ENCODE measurements around the gene USP48. TPM values are rescaled to one million over a fixed set of nuclear protein-coding genes. Genes with fewer than 3 reads are reported as not detected.

Gene USP48
- total and polyA plus RNA-seq, 12 donors: 13.8 to 45.0 (median 36.1) TPM

- Histone ChIP-seq H3K4me1 (peaks cover 0 to 7% (median 3%) of the 10 kb centered on the region in 9 donors), H3K36me3 (no peaks in the 10 kb centered on the region), H3K27me3 (peaks cover 0 to 57% (median 13%) of the 10 kb centered on the region in 7 donors), H3K9me3 (no peaks in the 10 kb centered on the region), H3K27ac (no peak overlapping the region), H3K4me3 (no peak overlapping the region)
- DNase-seq (no peak), ATAC-seq (no peak)
- WGBS, 2 donors: 88 to 91% methylated on average over 4 of the region's 4 CpGs
- intact Hi-C loops (cut with DNase I): no loop called here
- TF ChIP-seq, protein P1, sequence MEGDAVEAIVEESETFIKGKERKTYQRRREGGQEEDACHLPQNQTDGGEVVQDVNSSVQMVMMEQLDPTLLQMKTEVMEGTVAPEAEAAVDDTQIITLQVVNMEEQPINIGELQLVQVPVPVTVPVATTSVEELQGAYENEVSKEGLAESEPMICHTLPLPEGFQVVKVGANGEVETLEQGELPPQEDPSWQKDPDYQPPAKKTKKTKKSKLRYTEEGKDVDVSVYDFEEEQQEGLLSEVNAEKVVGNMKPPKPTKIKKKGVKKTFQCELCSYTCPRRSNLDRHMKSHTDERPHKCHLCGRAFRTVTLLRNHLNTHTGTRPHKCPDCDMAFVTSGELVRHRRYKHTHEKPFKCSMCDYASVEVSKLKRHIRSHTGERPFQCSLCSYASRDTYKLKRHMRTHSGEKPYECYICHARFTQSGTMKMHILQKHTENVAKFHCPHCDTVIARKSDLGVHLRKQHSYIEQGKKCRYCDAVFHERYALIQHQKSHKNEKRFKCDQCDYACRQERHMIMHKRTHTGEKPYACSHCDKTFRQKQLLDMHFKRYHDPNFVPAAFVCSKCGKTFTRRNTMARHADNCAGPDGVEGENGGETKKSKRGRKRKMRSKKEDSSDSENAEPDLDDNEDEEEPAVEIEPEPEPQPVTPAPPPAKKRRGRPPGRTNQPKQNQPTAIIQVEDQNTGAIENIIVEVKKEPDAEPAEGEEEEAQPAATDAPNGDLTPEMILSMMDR (IDR thresholded peaks at IDR 0.05): no peak
These were observed 153.0 kb downstream of the USP48 start for GRCh38 chr1:21629971-21630370.

DNA sequence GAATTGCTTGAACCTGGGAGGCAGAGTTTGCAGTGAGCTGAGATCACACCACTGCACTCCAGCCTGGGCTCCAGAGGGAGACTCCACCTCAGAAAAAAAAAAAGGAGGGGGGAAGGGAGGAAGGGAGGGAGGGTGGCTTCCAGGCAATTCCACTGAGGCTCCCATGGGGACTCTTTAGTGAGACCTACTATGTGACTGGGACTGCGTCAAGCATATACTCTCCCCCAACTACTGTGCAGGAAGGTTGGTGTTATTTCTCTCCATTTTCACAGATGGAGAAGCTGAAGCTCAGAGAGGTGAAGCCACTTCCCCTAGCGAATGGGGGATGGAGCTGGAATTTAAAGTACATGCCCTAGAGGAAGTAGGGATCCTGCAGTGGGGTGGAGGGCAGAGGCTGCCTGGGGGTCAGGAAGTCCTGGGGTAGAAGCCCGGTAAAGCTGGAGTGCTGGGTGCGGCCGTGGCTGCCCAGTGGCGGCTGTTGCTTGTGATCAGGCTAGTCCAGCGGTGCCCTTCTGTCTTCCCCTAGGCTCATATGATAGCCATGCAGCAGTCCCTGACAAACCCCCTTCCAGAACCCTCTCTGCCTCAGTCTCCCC lies 154.1 kb downstream of the USP48 start:
- TF ChIP-seq, protein P1 (IDR thresholded peaks at IDR 0.05): no peak
- Histone ChIP-seq H3K9me3 (no peaks in the 10 kb centered on the region), H3K4me1 (peaks cover 0 to 7% (median 3%) of the 10 kb centered on the region in 9 donors), H3K27me3 (peaks cover 0 to 47% (median 9%) of the 10 kb centered on the region in 7 donors), H3K36me3 (no peaks in the 10 kb centered on the region), H3K4me3 (no peak overlapping the region), H3K27ac (no peak overlapping the region)
- 57 to 61% methylated on average over 7 of the region's 7 CpGs for WGBS, 2 donors
- ATAC-seq: no peak
- DNase-seq: no peak
- intact Hi-C loops (cut with DNase I): no loop called here

Other genes with a start within 250 kb of the USP48 start
- 1 to 10 TPM; 2.3 to 5.6 (median 4.0) TPM for gene RAP1GAP, start 113.8 kb downstream of the USP48 start, total RNA-seq
- gene RAP1GAP, start 113.8 kb downstream of the USP48 start, polyA plus RNA-seq: 1 to 10 TPM in 1 of 2 donors, under 1 TPM in 1; 0.42 to 5.9 TPM
- gene LDLRAD2, start 29.1 kb upstream of the USP48 start, total RNA-seq: under 1 TPM in 2 of 10 donors, not detected in 8; 0.05 to 0.07 TPM
- 1 to 10 TPM; 3.4 to 5.8 TPM for gene LDLRAD2, start 29.1 kb upstream of the USP48 start, polyA plus RNA-seq
- gene HSPG2, start 154.2 kb upstream of the USP48 start, total RNA-seq: 100 to 1,000 TPM; 249 to 508 (median 320) TPM
- 100 to 1,000 TPM; 221 to 276 TPM for gene HSPG2, start 154.2 kb upstream of the USP48 start, polyA plus RNA-seq
- 1 to 10 TPM in 7 of 10 donors, not detected in 3; 1.1 to 2.5 (median 1.3) TPM for gene CELA3B, start 193.9 kb upstream of the USP48 start, total RNA-seq
- gene CELA3B, start 193.9 kb upstream of the USP48 start, polyA plus RNA-seq: under 1 TPM in 1 of 2 donors, not detected in 1; 0.13 TPM
- gene CELA3A, start 218.5 kb upstream of the USP48 start, total RNA-seq: 1 to 10 TPM in 7 of 10 donors, not detected in 3; 2.9 to 4.6 (median 3.8) TPM
- gene CELA3A, start 218.5 kb upstream of the USP48 start, polyA plus RNA-seq: under 1 TPM in 1 of 2 donors, not detected in 1; 0.58 TPM

All from heart right ventricle (tissue), 16 donors.